ENCODE data around the gene ZSWIM6. TPM values are rescaled to one million over a fixed set of nuclear protein-coding genes. Genes with fewer than 3 reads are reported as not detected.

ZSWIM6 gene
- total and polyA plus RNA-seq, 2 of the 4 experiments (the other 2 are of a cell fraction), result 10.8 to 14.1 TPM

DNA sequence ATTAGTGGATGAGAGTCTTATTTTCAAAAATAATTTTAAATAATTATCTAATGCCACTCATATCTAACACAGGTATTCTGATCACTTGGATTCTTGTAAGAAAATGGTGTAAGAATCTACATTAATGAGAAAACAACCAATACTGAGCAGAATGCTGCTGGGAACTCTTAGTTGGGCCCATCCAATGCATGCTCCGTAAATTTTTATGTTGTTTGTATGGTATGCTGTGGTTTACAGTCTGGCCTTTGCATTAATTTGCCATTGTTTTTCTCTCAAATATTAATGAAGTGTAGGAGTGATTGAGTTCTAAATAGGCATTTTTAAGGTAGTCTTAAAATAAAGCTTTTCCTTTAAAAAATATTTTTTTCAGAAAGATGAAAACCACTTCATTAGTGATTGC, 133.4 kb downstream of the ZSWIM6 start:
- no peak overlapping the region for H3K23ac ChIP-seq (ENCODE audit: low read depth, low read length)
- ChIA-PET POLR2A (ENCODE audit: unreplicated experiment) (no interaction called here), CTCF (interaction anchor here (0.6 kb wide), 1 partner anchor 473 kb away, joined by 5 read pairs; no protein-coding TSS in a partner anchor)
- H2BK20ac ChIP-seq (ENCODE audit: low read depth, low read length), result no peak overlapping the region
- intact Hi-C loops (cut with micrococcal nuclease) (loop anchor here (10.0 kb wide), 2 partner anchors 131 to 411 kb away; partner anchors contain the start of gene ZSWIM6), in situ Hi-C loops (cut with MboI; ENCODE audit: low sequenced_read_pairs) (no loop called here), dilution Hi-C loops (cut with HindIII; ENCODE audit: low sequenced_read_pairs, unreplicated experiment) (no loop called here)
- WGBS, 2 experiments (ENCODE audit: extremely low coverage in 2 of 2, insufficient read length in 1 of 2), result no CpG with 5 or more reads among the region's 1 CpG
- H3K27me3 ChIP-seq (ENCODE audit: control insufficient read depth, insufficient read depth, low read length), result no peaks in the 10 kb centered on the region
- H2AK9ac ChIP-seq (replicated peaks; ENCODE audit: low read depth, low read length, poor library complexity), result no peak overlapping the region
- no peak overlapping the region for H3K9ac ChIP-seq (ENCODE audit: low read depth, low read length)
- H2AFZ ChIP-seq (replicated peaks; ENCODE audit: low read length, poor library complexity), result no peak overlapping the region
- H2BK5ac ChIP-seq (ENCODE audit: low read depth, low read length, poor library complexity, severe bottlenecking), result no peak overlapping the region
- no peak overlapping the region for H3K4ac ChIP-seq (ENCODE audit: low read depth, low read length)
- no peaks in the 10 kb centered on the region for H3K9me3 ChIP-seq (ENCODE audit: control insufficient read depth, insufficient read depth, low read length)
- no peak overlapping the region for H3K27ac ChIP-seq (ENCODE audit: insufficient read depth, low read length)
- DNase-seq (no peak), ATAC-seq (ENCODE audit: low read depth) (no peak)
- TF ChIP-seq, protein P1, sequence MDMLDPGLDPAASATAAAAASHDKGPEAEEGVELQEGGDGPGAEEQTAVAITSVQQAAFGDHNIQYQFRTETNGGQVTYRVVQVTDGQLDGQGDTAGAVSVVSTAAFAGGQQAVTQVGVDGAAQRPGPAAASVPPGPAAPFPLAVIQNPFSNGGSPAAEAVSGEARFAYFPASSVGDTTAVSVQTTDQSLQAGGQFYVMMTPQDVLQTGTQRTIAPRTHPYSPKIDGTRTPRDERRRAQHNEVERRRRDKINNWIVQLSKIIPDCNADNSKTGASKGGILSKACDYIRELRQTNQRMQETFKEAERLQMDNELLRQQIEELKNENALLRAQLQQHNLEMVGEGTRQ (IDR thresholded peaks at IDR 0.05; ENCODE audit: low read depth, low read length), result no peak
- TF ChIP-seq MAFK (IDR thresholded peaks at IDR 0.05; ENCODE audit: low read depth, low read length) (no peak), MXI1 (IDR thresholded peaks at IDR 0.05; ENCODE audit: borderline replicate concordance, low read depth, low read length) (no peak), CEBPB (IDR thresholded peaks at IDR 0.05; ENCODE audit: low read depth, low read length) (no peak), BHLHE40 (IDR thresholded peaks at IDR 0.05; ENCODE audit: low read depth, low read length) (no peak), CHD1 (IDR thresholded peaks at IDR 0.05; ENCODE audit: low read depth, low read length) (no peak), MAZ (IDR thresholded peaks at IDR 0.05; ENCODE audit: borderline replicate concordance, low read depth, low read length) (no peak), CTCF (conservative IDR thresholded peaks at IDR 0.05; ENCODE audit: low read depth, low read length) (no peak), RAD21 (IDR thresholded peaks at IDR 0.05; ENCODE audit: low read length) (no peak)
- BruUV-seq (replicated peaks), result no TSS peak
- no peak overlapping the region for H3K18ac ChIP-seq (ENCODE audit: low read depth, low read length)
- no peak overlapping the region for H2AK5ac ChIP-seq (ENCODE audit: low read depth, low read length)
- peaks cover 27 to 73% of the 10 kb centered on the region in 2 experiments for H3K79me1 ChIP-seq (ENCODE audit: low read depth in 1 of 2, low read length in 2 of 2)
- H3K4me2 ChIP-seq (ENCODE audit: low read depth, low read length), result no peak overlapping the region
- H3K4me1 ChIP-seq (ENCODE audit: control insufficient read depth, insufficient read depth, low read length), result peaks cover 14% of the 10 kb centered on the region
- H3K56ac ChIP-seq (ENCODE audit: extremely low read depth, insufficient read depth, low read length), result no peak overlapping the region
- no peaks in the 10 kb centered on the region for H3K36me3 ChIP-seq (ENCODE audit: control insufficient read depth, insufficient read depth, low read length)
- no peak overlapping the region for H4K91ac ChIP-seq (ENCODE audit: insufficient read depth, low read depth, low read length)
- H4K5ac ChIP-seq (ENCODE audit: low read depth, low read length), result no peak overlapping the region
- no peak overlapping the region for H2BK120ac ChIP-seq (ENCODE audit: low read depth, low read length)
- H4K8ac ChIP-seq (ENCODE audit: low read depth in 2 of 2, low read length in 2 of 2), result no peak overlapping the region
- peaks cover 10% of the 10 kb centered on the region for H3K9me1 ChIP-seq (ENCODE audit: insufficient read depth, low read length)
- H3K14ac ChIP-seq (replicated peaks; ENCODE audit: low read depth, low read length), result no peak overlapping the region
- peaks cover 67% of the 10 kb centered on the region for H4K20me1 ChIP-seq (ENCODE audit: insufficient read depth, low read length)
- H2BK15ac ChIP-seq (ENCODE audit: low read depth, low read length), result no peak overlapping the region
- no peak overlapping the region for H3K4me3 ChIP-seq (ENCODE audit: insufficient read depth, low read depth, low read length)
